Stimulated activated CD4-positive, alpha-beta T cell treated with anti-CD3 and anti-CD28 coated beads, Interleukin-12 subunit alpha, Interleukin-12 subunit beta, amount 100 ng/mL, for 24 hours (primary cell): ENCODE measurements around the gene CPSF7.
A peak's percentile ranks its signal among the peaks of the same experiment; 100 is the strongest.
"Not testable (repeated sequence)": the region's sequence is repeated elsewhere in the genome, so short reads cannot be mapped to it uniquely, and the experiment has no call there.

Experiments
- DNase-seq, 2 experiments: peaks; one replicate each; pipeline ENCODE4 v3.0.0-alpha.2; 2020; ENCODE audit warnings: low read depth in 2 of 2

The CPSF7 gene

DNA sequence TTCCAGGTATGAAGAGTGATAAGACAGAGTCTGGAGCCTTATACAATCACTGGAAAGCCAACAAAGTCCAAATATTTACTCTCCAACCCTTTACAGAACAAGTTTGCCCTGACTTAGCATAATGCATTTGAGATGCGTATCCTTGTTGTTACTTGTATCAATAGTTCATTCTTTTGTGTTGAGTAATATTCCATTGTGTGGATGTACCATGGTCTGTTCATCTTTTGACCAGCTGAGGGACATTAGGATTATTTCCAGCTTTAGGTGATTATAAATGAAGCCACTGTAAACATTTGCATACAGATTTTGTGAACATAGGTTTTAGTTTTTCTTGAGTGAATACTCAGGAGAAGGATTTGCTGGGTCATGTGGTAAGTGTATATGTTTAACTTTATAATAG, 9.8 kb upstream of the CPSF7 start:
- DNase-seq = no peak

DNA sequence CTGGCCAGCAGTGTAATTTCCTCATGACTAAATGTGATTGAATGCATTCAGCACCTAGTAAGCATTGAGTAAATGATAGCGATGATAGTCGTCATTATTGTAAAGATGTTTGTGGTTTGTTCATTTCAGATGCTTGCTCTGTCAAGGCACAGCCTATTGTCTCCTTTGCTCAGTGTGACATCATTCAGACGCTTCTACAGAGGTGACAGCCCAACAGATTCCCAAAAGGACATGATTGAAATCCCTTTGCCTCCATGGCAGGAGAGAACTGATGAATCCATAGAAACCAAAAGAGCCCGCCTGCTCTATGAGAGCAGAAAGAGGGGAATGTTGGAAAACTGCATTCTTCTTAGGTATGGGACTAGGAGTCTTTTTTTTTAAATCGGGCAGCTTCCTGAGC, 7.7 kb upstream of the CPSF7 start:
- no peak for DNase-seq

DNA sequence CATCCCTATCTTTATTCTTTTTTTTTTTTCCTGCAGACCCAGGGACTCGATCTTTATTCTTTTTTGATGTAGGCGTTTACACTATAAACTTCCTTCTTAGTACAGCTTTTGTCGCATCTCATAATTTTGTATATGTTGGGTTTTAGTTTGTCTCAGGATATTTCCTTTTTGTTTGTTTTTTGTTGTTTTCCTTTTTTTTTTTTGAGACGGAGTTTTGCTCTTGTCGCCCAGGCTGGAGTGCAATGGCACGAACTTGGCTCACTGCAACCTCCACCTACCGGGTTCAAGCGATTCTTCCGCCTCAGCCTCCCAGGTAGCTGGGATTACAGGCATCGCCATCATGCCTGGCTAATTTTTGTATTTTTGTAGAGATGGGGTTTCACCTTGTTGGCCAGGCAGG, 1.1 kb upstream of the CPSF7 start:
- not testable (repeated sequence) for DNase-seq

DNA sequence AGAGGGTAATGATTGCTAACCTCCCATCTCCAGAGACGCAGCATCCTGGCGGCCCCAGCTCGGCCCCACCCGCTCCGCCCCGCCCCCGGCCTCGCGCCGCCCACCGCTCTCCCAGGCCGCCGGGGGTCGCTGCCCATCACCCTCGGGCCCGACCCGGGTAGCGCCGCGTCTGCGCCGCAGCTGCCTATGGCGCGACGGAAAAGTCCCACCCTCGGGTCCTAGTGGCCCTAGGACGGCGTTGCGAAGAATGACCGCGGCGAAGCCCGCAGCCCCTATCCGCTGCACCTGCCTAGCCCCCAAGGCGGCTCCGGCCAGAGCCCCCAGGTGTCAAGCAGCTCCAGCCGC, 457 bp downstream of the CPSF7 start:
- DNase-seq = peak; percentile 37 to 59

DNA sequence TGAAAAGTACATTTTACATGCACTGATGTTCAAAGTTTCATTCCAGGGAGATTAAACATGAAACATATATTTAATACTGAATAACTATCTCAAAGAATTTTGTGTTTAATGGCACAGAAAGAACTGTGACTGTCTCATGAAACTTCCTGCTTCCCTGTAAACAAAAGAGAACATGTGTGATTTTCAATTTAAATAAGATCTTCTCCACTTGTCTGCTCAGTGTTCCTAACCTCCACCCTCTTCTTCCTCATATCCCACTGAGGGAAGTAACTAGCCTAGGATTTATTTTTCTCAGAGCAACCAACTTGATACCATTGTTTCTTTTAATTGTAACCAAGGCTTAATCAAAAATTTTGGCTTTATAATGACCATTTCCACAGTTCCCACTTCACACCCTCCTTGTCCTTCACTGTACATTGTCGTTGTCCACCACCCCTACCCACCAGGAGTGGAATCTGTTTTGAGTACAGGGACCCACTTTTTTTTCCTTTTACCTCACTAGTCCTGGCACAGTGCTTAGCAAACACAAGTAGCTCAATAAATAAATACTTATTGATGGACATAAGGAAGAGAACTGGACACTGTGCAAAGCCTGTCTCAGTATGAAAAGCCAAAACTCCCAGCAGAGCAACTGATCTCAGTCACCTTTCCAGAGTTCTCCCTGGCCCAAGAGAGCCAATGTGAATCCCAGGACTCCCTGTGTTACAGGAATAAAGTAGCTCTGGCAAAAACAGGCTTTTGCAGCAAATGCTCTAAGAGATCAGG, 4.2 kb downstream of the CPSF7 start:
- no peak for DNase-seq

DNA sequence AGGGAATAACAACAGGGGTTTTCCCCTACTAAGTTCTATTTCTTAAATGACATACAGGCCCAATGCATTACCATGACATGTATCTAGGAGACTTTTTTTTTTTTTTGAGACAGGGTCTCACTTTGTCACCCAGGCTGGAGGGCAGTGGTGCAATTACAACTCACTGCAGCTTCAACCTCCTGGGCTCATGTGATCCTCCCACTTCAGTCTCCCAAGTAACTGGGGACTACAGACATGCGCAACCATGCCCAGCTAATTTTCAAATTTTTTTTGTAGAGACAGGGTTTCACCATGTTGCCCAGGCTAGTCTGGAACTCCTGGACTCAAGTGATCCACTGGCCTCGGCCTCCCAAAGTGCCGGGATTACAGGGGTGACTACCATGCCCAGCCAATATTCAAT, 7.5 kb downstream of the CPSF7 start:
- DNase-seq = no peak

DNA sequence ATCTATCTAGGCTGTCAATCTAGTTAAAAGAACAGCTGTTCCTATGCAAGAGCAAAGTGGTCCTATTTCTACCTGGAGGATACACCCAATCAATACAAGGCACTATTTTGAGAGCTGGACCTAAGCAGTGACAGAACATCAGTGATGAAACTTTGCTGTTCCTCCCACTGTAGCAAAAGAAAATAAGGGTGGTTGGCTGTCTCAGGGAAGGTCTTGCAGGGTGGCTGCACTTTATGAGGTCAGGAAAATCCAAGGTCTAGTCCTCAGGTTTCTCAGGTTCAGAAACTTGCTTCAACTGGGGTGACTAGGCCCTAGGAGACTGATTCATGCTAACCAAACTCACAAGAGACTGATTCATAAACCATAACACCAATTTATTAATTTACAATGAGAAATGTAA, 11.6 kb downstream of the CPSF7 start:
- no peak for DNase-seq

DNA sequence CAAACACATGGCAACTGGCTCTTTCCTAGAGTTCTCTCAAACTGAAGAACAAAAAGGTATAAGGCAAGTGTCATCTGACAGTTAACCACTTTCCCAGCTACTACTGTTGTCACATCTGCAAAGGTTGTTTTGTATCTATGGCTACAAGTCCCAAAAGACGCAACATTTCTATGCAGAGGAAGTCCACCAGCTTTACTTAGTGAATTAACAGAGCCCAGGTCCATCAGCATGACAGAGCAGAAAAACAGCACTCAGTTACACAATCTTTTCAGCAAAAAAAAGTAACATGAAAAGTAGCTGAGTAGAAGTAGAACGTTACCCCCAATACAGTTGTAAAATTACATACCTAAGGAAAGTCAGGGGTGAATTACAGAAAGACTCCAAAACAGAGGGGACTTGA, 12.1 kb downstream of the CPSF7 start:
- no peak for DNase-seq

DNA sequence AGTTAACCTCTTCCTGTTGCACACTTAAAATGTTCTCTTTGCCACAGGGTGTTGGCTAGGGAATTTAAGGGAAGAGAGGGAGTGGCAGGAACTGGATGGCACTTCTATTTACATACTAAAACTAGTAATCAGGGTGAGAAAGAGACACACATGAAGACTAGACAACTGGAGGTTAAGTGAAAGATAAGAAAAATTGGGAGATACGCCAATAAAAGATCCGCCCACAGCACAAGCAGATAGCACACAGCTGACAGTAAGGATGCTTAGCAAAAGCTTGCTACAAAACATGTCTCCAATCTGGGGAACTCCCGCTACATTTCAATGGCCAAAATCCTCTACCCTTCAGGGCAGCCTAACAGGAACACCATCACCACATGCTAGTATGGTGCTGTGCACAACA, 12.8 kb downstream of the CPSF7 start:
- no peak for DNase-seq

DNA sequence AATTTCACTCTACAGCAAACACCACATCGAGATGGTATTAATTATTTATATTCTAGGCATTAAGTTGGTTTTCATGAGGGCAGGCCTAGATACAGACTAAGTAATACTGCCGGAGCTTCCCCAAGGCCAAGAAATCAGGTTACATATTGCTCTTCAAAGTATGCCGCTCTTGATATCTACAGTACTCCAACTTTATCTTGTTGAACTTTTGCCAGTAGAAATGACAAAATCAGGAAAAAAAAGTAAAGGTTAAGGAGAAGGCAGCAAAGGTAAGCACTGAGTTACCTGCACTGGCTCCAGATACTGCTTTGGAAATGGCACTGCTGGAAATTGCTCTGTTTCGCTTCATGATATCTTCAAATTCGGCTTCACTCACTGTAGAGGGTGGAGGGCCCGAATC, 14.4 kb downstream of the CPSF7 start:
- no peak for DNase-seq

DNA sequence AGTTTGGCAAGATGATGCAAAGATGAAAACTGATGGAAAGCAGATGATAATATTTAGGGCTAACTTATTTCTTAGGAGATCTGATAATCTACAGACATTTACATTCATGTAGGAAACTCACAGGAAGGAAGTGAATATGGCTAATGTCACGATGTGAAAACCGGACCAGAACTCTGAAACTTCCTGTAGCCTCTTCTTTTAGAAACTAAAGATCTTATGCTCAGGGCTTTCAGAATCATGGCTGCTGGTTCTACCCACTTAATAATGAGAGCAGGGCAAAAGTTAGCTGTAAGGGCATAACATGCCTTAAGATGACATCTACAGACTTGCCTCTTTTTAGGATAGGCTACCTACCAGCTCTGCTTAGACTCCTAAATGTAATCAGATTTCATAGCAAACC, 15.2 kb downstream of the CPSF7 start:
- DNase-seq = no peak

DNA sequence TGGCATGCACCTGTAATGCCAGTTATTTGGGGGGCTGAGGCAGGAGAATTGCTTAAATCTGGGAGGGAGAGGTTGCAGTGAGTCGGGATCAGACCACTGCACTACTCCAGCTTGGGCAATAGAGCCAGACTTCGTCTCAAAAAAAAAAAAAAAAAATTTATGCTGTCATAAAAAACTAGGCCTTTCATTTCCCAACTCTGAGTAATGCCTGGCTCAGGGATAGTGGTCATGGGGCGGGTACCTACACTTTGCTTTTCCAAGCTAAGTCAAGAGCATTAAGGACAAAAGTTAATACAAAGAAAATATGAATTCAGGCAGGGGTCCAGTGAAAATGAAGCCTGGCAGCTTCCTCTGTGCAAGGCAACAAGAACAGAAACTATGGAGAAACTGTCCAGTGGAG, 16.3 kb downstream of the CPSF7 start:
- DNase-seq = no peak

DNA sequence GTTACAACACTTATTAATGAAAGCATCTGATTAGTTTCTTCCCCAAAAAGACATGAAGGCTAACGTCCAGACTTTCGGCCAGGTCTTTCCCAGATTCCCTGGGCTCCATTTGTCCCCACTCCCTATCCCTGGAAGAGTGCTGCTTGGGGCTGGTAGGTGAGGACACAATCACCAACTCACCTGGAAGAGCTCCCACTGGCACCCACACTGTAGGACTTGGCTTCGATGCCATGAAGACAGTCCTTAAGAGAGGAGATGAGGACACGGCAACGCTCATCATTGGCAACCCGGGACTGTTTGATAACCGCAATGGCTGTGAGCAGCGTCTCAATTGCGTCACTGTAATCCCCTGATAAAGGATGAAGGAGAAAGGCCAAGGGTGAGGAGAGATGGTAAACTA, 18.2 kb downstream of the CPSF7 start:
- no peak for DNase-seq

DNA sequence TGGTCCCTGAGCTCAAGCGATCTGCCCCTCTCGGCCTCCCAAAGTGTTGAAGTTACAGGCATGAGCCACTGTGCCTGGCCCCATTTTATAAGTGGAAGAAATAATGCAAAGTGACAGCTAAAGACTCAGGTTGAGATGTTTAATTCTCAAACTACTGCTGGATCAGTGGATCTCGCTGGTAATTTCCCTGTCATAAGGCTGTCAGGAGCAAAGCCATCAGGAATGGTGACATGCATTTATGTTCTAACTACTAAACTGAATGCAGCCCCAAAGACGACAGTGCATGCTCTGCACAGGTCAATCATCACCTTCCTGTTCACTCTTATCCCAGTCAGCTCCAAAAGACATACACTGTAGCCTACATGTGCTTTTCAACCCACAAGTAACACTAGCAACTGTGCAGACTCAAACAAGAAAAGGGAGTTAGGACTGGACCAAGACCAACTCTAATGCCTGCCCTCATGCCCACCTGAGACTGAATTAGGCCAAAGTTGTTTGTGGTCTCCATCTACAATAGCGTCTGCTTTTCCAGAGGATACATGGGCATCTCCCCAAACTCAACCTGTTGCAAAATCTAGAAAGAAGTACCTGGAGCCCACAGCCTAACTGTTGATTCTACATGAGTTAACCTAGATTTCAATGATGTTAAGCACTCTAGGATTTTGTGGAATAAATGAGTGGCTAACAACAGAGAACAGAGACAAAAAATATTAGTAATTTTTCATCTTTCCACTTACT, 22.6 kb downstream of the CPSF7 start:
- DNase-seq = no peak

DNA sequence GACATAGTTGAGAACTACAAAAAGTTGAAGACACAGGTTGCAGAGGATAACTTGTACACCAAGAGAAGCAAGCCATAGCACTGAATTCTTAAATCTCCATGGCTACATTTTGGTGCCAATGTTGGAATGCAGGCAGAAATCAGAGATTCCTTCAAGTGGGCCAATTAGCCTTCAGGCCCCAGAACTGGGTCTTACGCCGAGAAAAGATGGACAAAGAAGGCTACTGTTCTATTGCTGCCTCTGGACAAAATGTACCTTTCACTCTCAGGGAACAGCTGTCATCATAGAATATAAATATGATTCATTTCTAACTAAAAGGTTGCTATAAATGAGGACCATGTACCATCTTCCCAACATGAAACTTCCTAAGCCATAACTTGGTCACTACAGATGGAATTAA, 23.7 kb downstream of the CPSF7 start:
- no peak for DNase-seq

DNA sequence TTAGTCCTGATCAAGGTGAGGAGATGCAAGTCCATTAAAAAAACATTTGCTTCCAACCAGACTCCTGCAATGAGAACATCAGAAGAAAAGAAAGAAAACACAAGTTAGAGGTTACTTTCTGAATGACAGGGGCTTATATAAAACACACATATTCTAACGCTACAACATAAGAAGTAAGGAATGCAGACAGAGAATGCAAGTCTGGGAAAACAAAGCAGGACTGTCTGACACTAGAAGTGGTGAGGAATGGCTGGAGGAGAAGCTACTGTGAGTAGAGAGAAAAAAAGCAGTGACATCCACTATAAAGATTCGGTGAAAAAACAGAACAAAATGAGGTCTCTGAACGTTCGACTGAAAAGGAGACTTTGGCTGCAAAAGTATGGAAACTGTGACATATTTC, 25.1 kb downstream of the CPSF7 start:
- DNase-seq = no peak

DNA sequence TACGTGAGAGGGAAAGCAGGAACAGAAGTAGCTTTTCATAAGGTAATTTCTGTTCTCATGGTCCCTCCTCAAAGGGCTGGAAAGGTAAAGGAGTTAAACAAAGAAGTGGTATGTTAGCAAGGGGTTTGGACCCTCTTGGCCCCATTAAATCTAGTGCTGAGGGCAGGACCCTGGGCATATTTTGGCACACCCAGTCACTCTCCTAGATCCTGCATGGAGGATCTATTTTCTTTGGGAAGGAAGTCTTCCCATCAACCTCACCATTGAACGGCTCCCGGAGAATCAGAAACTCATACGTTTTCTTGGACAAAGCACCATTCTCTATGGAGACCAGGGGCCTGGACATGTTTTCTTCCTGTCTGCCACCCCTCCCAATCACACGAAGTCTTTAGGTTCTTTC, 25.7 kb downstream of the CPSF7 start:
- no peak for DNase-seq

DNA sequence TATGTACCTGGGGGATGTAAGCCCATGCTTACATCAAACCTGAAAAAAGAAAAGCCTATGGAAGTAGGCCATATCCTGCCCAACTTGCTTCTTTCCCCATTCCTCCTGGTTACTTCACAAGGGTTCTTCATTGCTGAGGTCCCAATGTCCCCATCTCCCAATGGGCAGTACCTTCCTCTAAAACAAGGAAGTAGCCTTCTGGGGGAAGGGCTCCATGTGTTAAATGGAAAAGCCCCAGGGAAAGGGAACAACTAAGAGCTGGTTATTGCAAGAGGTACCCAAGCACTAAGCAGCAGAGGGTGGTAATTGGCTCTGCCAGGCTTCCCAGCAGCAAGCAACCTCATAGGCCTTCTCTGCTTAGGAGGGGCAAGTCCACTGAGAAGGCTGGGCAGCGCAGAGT, 26.1 kb downstream of the CPSF7 start:
- DNase-seq = no peak

DNA sequence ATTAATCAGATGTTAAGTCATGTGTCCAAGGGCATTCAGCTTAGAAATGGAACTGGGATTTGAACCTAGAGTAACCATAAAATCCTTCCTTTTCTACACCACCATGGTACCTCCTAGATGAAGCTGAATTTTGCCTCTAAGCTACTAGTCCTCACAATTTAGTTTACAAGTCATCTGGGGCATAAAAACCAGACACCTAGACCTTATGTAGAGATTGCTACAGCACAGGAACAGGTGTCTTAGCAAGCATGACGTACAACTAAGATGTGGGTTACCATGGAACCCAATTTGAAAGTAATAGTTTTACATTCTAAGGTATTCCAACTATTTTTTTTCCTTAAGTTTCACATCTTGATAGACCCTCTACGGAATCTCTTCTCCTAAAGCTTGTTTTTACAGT, 28.2 kb downstream of the CPSF7 start:
- no peak for DNase-seq

DNA sequence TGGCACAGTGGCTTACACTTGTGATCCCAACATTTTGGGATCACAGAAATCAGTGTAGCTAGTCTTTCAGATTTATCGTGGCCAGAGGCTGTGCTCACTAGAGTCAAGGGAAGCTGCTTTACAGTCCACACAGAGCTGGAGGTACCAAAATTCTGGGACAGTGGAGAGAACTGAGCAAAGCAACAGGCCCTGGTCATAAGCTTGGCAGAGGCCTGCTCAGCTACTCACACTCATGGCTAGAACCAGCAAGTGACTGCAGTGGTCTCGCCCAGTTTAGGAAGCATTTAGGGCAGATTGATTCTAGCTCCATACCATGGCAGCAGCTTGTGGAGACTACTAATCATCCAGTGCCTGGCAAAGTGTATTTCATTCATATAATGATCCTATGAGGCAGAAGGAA, 28.6 kb downstream of the CPSF7 start:
- DNase-seq = no peak

DNA sequence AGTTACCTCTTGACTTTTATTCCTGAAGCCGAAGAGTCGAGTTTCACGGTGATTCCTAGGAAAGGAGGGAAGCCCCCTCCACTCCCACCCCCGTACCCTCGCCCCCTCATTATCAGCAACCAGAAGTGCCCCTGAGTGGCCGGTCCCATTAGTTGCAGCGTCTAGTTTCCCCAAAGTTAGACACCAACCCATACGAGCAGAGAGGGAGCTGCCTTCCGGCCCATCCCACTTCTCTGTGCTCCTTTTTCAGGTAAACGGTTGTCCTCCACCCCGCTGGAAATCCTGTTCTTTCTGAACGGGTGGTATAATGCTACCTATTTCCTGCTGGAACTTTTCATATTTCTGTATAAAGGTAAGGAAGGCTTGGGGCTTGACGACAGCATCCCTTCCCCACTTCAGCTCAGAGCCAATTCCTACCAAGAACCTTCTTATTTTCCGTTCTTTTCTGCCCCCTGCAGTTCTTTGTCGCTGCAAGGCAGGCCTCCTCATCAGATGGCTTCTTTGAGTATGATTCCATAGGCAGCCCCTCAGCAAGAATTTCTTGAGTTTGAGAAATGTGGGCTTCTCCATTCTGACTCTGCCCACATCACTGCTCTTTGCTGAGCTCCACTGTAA, 36.7 kb downstream of the CPSF7 start:
- DNase-seq = no peak

DNA sequence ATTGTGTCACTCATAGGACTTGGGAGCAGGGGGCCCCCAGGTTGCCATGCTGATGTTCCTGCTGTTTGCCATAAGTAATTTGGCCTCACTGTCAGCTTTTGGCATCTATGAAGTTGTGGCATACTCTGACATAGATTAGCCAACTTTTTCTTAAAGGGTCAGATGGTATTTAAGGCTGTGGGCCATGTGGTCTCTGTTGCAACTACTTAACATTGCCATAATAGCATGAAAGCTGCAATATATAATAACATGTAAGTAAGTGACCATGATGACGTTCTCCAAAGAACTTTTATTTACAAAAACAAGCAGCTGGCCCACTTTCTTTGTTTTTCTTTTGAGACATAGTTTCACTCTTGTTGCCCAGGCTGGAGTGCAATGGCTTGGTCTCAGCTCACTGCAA, 39.6 kb downstream of the CPSF7 start:
- no peak for DNase-seq
